K562 (cell line): Measurements from ENCODE around the gene SLC16A4. TPM values are rescaled to one million over a fixed set of nuclear protein-coding genes. Genes with fewer than 3 reads are reported as not detected.

Experiments used
- ATAC-seq: fragments of 200-7000 bp; cut with Tn5 transposase; 3 replicates; pipeline ENCODE4 v1.9.1; 2020; ENCODE audit warnings: moderate library complexity
- BruUV-seq: library from RNA; stranded (reverse); fragments of 400-500 nt; replicated peaks from 2 replicates; lab custom pipeline; 2021; lab: Mats Ljungman, UMichigan
- CTCF ChIA-PET: fragments of 300-600 bp; formaldehyde crosslinking; extraction: SDS; loops from one replicate; lab custom pipeline; 2021; ENCODE audit warnings: low intra/inter-chr PET ratio; lab: Yijun Ruan, JAX
- POLR2A ChIA-PET: fragments of 300-600, 350-650 bp; sonication (Branson Sonifier 250); formaldehyde crosslinking; extraction: SDS; loops from one replicate; lab custom pipeline; 2021; ENCODE audit warnings: antibody characterized with exemption, inconsistent platforms; lab: Yijun Ruan, JAX
- DNase-seq, 4 experiments: peaks; one replicate each; pipeline versions ENCODE4 v3.0.0 to v3.0.0-alpha.2; 2011 to 2018; ENCODE audit warnings: low spot score in 3 of 4, mixed read lengths in 3 of 4; ENCODE audit errors: extremely low read depth in 1 of 4
- FAIRE-seq: peaks from 2 replicates; lab custom pipeline; 2011; peaks lifted over from hg19 to GRCh38; lab: Jason Lieb, UNC
- H2AFZ ChIP-seq: 2 replicates; pipeline ENCODE4 v1.6.0; 2011; ENCODE audit warnings: low read depth, low read length, control low read depth, inconsistent platforms
- H3K27ac ChIP-seq: fragments of 200-600 bp; 3 replicates; pipeline ENCODE4 v1.8.0; 2011; ENCODE audit warnings: low read depth, mild to moderate bottlenecking, control low read depth, inconsistent platforms, low read length, moderate library complexity, mixed read lengths; ENCODE audit errors: extremely low read depth
- H3K27me3 ChIP-seq, 2 experiments: fragments of 300-600 bp in 1 of 2; 2 replicates in 1 of 2; 3 replicates in 1 of 2; pipeline versions ENCODE4 v1.6.0 to v1.8.0; 2011; ENCODE audit warnings: inconsistent platforms in 2 of 2, low read length in 2 of 2, mild to moderate bottlenecking in 1 of 2, mixed read lengths in 1 of 2, moderate library complexity in 1 of 2; ENCODE audit not compliant: control insufficient read depth in 2 of 2, insufficient read depth in 2 of 2
- H3K36me3 ChIP-seq: fragments of 300-600 bp; 3 replicates; pipeline ENCODE4 v1.8.0; 2011; ENCODE audit warnings: mild to moderate bottlenecking, low read length, inconsistent platforms; ENCODE audit not compliant: control insufficient read depth, insufficient read depth
- H3K4me1 ChIP-seq, 2 experiments: fragments of 200-600 bp in 1 of 2; replicated peaks in 1 of 2; 2 replicates in 1 of 2; 3 replicates in 1 of 2; pipeline versions ENCODE4 v1.5.1 to v1.8.0; 2011; ENCODE audit warnings: inconsistent platforms in 2 of 2, low read length in 2 of 2, mild to moderate bottlenecking in 1 of 2, mixed read lengths in 1 of 2, moderate library complexity in 1 of 2; ENCODE audit not compliant: control insufficient read depth in 2 of 2, insufficient read depth in 2 of 2
- H3K4me2 ChIP-seq: 2 replicates; pipeline ENCODE4 v1.6.1; 2011; ENCODE audit warnings: low read length, control low read depth, inconsistent platforms, mixed read lengths; ENCODE audit not compliant: insufficient read depth
- H3K4me3 ChIP-seq: fragments of 200-600 bp; sonication (generic), shearing (Covaris generic); 2 replicates; pipeline ENCODE4 v1.5.1; 2016; ENCODE audit warnings: control low read depth, inconsistent platforms
- H3K79me2 ChIP-seq: fragments of 200-600 bp; 3 replicates; pipeline ENCODE4 v1.8.0; 2011; ENCODE audit warnings: low read length, inconsistent platforms; ENCODE audit not compliant: control insufficient read depth, insufficient read depth
- H3K9ac ChIP-seq, 2 experiments: 2 replicates each; pipeline versions ENCODE4 v1.6.0 to v1.6.1; 2011; ENCODE audit warnings: low read depth in 2 of 2, low read length in 2 of 2, control low read depth in 1 of 2, inconsistent platforms in 1 of 2, mild to moderate bottlenecking in 1 of 2, mixed read lengths in 1 of 2; ENCODE audit not compliant: insufficient read depth in 1 of 2
- H3K9me1 ChIP-seq: one replicate; pipeline ENCODE4 v1.6.0; 2011; ENCODE audit warnings: inconsistent platforms, mild to moderate bottlenecking, low read length, moderate library complexity; ENCODE audit not compliant: control insufficient read depth, insufficient read depth
- H3K9me3 ChIP-seq: replicated peaks from 2 replicates; pipeline ENCODE4 v1.5.1; 2011; ENCODE audit warnings: low read depth, low read length, inconsistent platforms; ENCODE audit not compliant: control insufficient read depth, insufficient read depth
- H4K20me1 ChIP-seq: replicated peaks from 2 replicates; pipeline ENCODE4 v1.6.1; 2011; ENCODE audit warnings: low read length, inconsistent platforms, mixed read lengths; ENCODE audit not compliant: control insufficient read depth, insufficient read depth
- HDGF ChIP-seq: fragments of 450-650 bp; IDR thresholded peaks from 2 replicates; pipeline ENCODE4 v1.6.1; 2016
- NR2C2 ChIP-seq, 2 experiments: fragments of 200-800 bp in 1 of 2; sonication (Bioruptor generic) in 1 of 2; sonication (generic) in 1 of 2; formaldehyde crosslinking in 1 of 2; IDR thresholded peaks; 2 replicates each; pipeline versions ENCODE4 v1.6.1 to v1.8.0; 2016 to 2022; ENCODE audit warnings: mild to moderate bottlenecking in 1 of 2, missing compliant biosample characterization in 1 of 2, missing genetic modification characterization in 1 of 2, missing genetic modification reagents in 1 of 2
- SMARCA4 ChIP-seq: fragments of 450-650 bp; IDR thresholded peaks from 2 replicates; pipeline ENCODE4 v1.6.1; 2016
- STAT5B ChIP-seq: fragments of 250-450 bp; sonication (Bioruptor Pico); IDR thresholded peaks from 2 replicates; pipeline ENCODE4 v1.8.0; 2021; ENCODE audit warnings: mild to moderate bottlenecking, inconsistent platforms
- THRAP3 ChIP-seq: fragments of 450-650 bp; IDR thresholded peaks from 2 replicates; pipeline ENCODE4 v1.6.1; 2016; ENCODE audit warnings: mild to moderate bottlenecking, inconsistent platforms, borderline replicate concordance
- ZC3H11A ChIP-seq: IDR thresholded peaks from 2 replicates; pipeline ENCODE4 v1.6.1; 2012; ENCODE audit warnings: low read depth, low read length, improper control_type of control experiment
- WGBS: fragments of 100-300 bp; shearing (Covaris generic); methylation state at CpG from one replicate; pipeline ENCODE4 v1.1.6; 2016; ENCODE audit warnings: low coverage, mixed read lengths; ENCODE audit not compliant: insufficient coverage; ENCODE audit errors: missing lambda C conversion rate; 5-methylcytosine and 5-hydroxymethylcytosine counted together
- in situ Hi-C: fragments of 300-500 bp; cut with MboI; formaldehyde crosslinking; loops from 4 replicates; pipeline ENCODE4 v1.15.0; 2018; ENCODE audit warnings: inconsistent platforms, mixed read lengths
- intact Hi-C: fragments of 100-400 bp; cut with micrococcal nuclease; formaldehyde crosslinking; loops from 2 replicates; pipeline ENCODE4 v1.14.2; 2022
- polyA plus RNA-seq, 8 experiments: library from polyadenylated mRNA; depleted of rRNA in 4 of 8; stranded (reverse) in 5 of 8; unstranded in 3 of 8; fragments of >200 nt; fragmentation: Nextera tagmentation in 2 of 8; fragmentation: Illumina TruSeq in 1 of 8; extraction: Ambion mirVana in 2 of 8; extraction: Trizol in 1 of 8; gene quantifications; 2 replicates each; pipeline versions ENCODE4 v1.2.1 to v1.2.3, GENCODE V29; 2011 to 2014; ENCODE audit warnings: inconsistent platforms in 1 of 8, missing spikeins in 1 of 8
- total RNA-seq, 7 experiments: library from RNA; depleted of rRNA in 6 of 7; stranded (reverse); fragments of >200 nt in 6 of 7; fragmentation: Illumina TruSeq in 2 of 7; extraction: Trizol in 2 of 7; gene quantifications; 2 replicates each; pipeline versions ENCODE4 v1.2.1 to v1.2.3, GENCODE V29; 2011 to 2021; ENCODE audit warnings: low replicate concordance in 1 of 7
- TF ChIP-seq, protein P1 (sequence below): sonication (generic); IDR thresholded peaks from 2 replicates; pipeline ENCODE4 v1.6.1; 2016

Gene SLC16A4
- total and polyA plus RNA-seq, 9 of the 15 experiments (the other 6 are each of a cell fraction or from before 2014, with no cell fraction given), result 0.04 to 0.31 (median 0.18) TPM; not detected in 1

DNA sequence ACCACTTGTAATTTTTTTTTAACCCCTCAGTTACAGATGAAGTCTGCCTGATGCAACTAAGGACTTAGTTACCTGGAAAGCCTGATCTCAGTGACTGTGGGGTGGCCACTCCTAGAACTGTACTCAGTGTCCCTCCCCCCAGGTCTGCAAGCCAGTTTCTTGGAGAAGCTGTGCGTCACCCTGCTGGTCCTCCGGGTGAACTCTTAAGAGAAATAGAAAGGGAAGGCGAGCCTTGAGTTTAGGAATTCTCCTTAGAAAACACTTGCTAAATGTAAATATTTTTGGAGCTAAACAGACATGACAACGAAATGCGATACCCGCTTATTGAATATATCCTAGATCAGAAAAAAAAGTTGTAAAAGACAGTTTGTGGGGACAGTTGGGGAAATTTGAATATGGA is 730 bp downstream of the SLC16A4 start:
- BruUV-seq, result no TSS peak
- Histone ChIP-seq H3K36me3 (peaks cover 16% of the 10 kb centered on the region; the same call in 2 of the 3 replicates), H3K27me3 (no peaks in the 10 kb centered on the region), H3K79me2 (no peaks in the 10 kb centered on the region), H3K9ac (no peak overlapping the region), H3K9me3 (no peaks in the 10 kb centered on the region), H3K4me2 (no peak overlapping the region), H4K20me1 (no peaks in the 10 kb centered on the region), H2AFZ (no peak overlapping the region), H3K27ac (no peak overlapping the region), H3K4me3 (no peak overlapping the region), H3K9me1 (no peaks in the 10 kb centered on the region), H3K4me1 (no peaks in the 10 kb centered on the region)
- in situ Hi-C loops (no loop called here), intact Hi-C loops (no loop called here)
- ChIA-PET POLR2A (interaction anchor here (1.3 kb wide), 1 partner anchor 10 kb away, joined by 6 read pairs; no protein-coding TSS in a partner anchor), CTCF (no interaction called here)
- ATAC-seq (peak; percentile 88), DNase-seq (peak in 3 of 4 experiments; percentile 33 to 49 (median 49)), FAIRE-seq (peak; percentile 46)
- 64% methylated on average over 6 of the region's 6 CpGs for WGBS
- TF ChIP-seq NR2C2 (CRISPR knock-in tag; IDR thresholded peaks at IDR 0.05) (no peak), NR2C2 (tag; IDR thresholded peaks at IDR 0.05) (no peak), ZC3H11A (no peak), THRAP3 (no peak), STAT5B (CRISPR knock-in tag) (no peak), HDGF (no peak), SMARCA4 (no peak)
- TF ChIP-seq, protein P1, sequence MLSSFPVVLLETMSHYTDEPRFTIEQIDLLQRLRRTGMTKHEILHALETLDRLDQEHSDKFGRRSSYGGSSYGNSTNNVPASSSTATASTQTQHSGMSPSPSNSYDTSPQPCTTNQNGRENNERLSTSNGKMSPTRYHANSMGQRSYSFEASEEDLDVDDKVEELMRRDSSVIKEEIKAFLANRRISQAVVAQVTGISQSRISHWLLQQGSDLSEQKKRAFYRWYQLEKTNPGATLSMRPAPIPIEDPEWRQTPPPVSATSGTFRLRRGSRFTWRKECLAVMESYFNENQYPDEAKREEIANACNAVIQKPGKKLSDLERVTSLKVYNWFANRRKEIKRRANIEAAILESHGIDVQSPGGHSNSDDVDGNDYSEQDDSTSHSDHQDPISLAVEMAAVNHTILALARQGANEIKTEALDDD, result no peak
